Suppressor macrophage treated with lipopolysaccharide for 4 hours (primary cell): ENCODE data around the gene TTYH3.

ENCODE experiments used
- DNase-seq: peaks from one replicate; pipeline ENCODE4 v3.0.0-alpha.2; 2020

Gene TTYH3

DNA sequence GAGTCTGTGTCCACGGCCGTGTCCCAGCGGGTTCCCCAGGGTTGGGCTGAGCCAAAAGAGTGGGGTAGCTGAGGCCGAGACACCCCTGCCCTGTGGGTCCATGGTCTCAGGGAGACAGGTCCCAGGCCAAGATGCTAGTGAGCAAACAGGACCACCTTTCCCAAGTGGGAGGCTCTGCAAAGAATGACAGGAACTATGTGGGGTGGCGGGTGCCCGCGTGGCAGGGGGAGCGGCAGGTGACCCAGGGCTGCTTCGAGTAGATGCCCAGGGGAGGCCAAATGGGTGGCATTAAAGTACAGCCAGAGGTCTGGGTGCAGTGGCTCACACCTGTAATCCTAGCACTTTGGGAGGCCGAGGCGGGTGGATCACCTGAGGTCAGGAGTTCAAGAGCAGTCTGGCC, 18.2 kb downstream of the TTYH3 start:
- DNase-seq = no peak

DNA sequence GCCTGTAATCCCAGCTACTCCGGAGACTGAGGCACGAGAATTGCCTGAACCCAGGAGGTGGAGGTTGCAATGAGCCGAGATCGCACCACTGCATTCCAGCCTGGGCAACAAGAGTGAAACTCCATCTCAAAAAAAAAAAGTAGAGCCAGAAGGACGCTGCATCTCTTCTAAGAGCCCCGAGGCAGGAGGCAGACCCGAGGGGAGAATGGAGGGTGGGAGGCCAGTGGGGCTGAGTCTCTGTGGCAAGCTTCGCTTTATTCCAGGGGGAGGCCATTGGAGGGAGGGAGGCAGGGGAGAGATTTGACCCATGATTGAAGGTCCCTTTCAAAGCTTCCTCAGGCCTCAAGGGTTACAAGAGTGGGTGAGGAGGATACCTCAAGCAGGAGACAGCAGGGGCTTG, 18.7 kb downstream of the TTYH3 start:
- DNase-seq = no peak

DNA sequence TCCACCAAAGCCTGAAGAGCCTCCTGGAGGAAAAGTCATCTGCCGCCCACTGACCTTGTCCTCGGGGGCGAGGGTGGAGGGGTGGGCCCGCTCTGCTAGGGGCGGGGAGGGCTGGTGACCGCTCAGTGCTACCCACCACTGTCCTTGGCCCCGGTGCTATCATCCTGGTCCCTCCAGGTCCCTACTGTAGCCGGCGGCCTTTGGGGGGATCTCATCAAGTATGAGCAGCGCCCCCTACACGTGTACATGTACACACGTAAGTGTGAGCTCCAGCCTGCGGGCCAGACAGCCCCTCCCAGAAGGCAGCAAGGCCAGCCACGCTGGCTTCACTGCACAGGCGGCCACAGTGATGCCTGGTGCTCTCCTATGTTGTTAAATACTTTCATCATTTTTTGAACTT, 19.6 kb downstream of the TTYH3 start:
- no peak for DNase-seq

DNA sequence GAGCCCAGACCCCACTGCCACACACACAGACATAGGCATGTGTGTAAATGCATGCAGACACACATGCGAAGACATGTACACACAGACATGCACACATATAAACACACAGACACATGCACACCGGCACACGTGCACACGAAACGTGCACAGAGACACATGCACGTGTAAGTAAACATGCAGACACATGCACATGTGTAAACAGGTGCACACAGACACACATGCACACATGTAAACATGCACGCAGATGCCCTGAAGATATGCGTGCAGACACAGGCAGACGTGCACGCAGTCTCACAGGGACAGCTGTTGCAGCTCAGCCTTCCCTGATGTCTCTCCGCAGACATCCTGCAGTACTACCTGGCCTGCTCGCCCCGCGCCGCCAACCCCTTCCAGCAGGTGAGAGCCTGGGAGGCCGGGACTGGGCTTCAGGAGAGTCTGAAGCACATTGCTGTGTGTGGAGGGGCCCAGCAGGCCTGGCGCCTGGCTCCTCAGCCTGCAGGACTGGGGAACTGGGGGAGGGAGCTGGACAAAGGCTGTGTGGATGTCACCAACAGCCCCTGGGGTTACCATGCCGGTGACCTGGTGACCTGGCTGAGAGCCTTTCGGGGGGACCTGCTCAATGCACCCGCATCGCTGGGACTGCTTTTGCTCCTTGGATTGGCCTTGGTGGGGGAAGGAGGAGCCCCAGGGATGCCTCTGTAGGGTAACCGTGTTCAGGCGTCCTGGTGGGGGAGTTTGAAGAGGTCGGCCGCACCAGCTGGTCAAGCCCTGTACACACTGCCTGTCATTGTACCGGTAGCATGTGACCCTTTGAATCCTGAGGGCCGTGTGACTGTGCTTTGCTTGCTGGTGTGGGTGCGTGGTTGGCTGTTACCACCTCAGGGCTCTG, 20.3 kb downstream of the TTYH3 start:
- DNase-seq = no peak

DNA sequence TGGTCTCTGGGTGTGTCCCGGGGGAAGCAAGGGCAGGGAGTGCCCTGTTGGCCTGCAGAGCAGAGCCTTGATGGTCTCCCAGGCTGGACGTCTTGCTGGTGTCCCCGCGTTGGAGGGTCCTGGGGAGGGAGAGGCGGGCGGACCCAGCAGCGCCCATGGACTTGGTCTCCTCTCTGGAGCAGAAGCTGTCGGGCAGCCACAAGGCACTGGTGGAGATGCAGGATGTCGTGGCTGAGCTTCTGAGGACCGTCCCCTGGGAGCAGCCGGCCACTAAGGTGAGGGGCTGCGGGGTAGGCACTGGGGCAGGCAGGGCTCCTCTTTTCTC, 20.9 kb downstream of the TTYH3 start:
- DNase-seq = no peak

DNA sequence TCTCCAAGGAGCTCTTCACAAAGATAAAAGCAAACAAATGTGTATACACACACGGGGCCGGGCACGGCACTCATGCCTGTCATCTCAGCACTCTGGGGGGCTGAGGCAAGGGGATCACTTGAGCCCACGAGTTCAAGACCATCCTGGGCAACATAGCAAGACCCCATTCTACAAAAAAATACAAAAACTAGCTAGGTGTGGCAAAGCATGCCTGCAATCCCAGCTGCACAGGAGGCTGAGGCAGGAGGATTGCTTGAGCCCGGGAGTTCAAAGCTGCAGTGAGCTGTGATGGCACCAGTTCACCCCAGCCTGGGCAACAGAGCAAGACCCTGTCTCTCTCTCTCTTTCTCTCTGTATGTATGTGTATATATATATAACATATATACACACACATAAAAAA, 22.3 kb downstream of the TTYH3 start:
- no peak for DNase-seq

DNA sequence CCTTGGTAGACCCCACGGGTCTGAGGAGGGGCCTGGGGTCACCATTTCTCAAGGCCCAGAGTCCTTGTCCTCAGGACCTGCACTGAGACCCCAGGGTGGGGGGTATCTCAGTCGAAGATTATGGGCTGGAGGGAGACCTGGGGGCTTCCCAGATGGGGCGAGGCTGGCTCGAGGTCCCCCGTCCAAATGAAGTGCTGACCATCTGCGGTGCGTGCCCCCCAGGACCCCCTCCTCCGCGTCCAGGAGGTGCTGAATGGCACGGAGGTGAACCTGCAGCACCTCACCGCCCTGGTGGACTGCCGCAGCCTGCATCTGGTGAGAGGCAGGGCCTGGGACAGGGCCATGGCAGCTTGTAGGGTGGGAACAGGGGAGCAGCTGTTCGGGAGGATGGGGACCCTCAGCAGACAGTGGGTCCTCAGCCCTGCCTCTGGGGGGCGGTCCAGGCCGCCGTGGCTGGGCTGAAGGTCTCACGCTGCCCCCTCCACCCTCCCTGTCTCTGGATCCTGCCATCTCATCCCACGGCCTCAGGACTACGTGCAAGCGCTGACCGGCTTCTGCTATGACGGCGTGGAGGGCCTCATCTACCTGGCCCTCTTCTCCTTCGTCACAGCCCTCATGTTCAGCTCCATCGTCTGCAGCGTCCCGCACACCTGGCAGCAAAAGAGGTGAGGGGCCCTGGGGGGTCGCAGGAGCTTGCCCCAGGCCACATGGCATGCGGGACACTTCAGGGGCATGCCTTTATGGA, 24.3 kb downstream of the TTYH3 start:
- DNase-seq = no peak

DNA sequence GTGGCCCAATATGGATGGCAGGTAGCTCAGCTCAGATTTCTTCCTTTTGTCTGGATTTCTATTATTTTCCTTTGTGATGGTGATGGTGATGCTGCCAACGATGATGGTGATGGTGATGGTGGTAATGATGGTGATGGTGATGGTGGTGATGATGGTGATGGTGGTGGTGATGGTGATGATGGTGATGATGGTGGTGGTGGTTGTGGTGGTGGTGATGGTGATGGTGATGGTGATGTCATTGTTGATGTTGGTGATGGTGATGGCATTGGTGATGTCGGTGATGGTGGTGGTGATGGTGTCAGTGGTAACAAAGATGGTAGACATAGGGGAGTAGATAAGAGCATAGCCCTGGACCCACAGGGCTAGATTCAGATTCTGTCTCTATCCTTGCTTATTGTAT, 25.4 kb downstream of the TTYH3 start:
- DNase-seq = no peak

DNA sequence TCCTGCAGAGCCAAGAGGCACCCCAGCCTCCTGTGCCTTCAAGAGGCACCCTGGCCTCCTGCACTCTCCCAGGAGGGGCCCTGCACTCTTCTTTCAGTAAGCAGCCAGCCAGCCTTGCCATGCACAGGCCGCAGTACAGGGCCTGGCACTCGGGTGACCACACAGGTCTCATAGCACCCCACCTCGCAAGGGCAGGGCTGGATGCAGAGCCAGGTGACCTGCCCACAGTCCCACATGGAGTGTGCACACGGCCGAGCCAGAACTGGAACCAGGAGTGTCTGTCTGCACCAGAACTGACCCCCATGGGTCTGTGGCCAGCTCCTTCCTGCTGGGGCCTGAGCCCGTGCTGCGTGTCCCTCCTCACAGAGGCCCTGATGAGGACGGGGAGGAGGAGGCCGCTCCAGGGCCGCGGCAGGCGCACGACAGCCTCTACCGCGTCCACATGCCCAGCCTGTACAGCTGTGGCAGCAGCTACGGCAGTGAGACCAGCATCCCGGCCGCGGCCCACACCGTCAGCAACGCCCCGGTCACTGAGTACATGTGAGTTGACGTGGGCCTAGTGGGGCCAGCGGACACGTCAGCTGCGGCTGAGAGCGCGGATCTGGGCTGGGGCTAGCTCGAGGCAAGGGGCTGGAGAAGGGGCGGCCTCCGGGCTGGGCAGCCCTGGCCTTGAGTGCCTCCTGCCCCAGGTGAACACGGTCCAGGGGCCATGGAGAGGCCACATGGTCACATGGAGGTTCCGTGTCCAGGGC, 26.3 kb downstream of the TTYH3 start:
- no peak for DNase-seq

DNA sequence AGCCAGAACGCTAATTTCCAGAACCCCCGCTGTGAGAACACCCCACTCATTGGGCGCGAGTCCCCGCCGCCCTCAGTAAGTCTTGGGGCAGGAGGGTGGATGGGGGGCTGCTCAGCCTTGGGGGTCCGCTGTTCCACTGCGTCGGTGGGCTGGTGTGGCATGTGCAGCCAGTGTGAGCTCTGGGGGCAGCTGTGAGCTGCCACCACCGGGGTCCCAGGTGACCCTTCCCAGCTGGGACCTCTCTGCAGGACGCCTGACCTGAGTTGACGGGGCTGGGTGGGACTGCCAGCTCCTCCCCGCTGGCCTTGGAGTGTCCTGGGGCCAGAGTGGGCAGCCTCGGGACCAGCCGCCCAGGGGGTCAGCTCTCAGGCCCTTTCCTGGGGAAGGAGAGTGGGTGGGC, 27.2 kb downstream of the TTYH3 start:
- DNase-seq = no peak

DNA sequence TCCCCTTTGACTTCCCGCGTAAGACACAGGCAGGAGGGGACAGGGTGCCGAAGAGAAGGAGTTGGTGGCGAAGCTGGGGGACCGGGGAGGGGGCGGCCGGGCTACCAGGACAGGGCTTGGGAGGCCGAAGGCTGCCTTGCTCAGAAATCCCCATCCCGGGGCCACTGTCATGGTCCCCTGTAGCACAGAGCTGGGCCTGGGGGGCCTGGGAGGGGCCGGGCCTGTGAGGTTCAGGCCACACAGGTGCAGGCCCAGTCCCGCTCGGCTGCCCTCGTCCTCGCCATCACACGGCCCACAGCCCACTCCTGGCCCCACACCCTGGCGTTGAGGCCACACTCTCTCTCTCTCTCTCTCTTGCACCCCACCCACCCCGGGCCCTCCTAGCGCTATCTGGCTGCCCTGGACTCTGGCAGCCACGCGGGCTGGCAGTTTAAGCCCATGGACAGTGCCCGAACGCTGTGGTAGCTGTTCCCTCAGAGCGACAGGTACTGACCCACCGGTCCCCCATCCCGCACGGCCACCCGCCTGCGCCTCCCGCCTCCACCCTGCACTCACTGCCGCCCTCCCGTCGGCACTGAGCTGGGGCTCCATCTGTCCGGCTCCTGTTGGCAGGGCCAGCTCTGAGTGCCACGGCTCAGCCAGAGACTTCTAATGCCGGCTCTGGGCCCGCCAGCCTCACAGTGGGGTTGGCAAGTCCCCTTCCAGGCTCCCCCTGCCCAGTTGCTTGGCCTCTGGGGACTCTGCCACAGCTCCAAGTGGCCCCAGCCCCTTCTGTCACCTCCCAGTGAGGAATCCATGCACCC, 28.0 kb downstream of the TTYH3 start:
- no peak for DNase-seq

DNA sequence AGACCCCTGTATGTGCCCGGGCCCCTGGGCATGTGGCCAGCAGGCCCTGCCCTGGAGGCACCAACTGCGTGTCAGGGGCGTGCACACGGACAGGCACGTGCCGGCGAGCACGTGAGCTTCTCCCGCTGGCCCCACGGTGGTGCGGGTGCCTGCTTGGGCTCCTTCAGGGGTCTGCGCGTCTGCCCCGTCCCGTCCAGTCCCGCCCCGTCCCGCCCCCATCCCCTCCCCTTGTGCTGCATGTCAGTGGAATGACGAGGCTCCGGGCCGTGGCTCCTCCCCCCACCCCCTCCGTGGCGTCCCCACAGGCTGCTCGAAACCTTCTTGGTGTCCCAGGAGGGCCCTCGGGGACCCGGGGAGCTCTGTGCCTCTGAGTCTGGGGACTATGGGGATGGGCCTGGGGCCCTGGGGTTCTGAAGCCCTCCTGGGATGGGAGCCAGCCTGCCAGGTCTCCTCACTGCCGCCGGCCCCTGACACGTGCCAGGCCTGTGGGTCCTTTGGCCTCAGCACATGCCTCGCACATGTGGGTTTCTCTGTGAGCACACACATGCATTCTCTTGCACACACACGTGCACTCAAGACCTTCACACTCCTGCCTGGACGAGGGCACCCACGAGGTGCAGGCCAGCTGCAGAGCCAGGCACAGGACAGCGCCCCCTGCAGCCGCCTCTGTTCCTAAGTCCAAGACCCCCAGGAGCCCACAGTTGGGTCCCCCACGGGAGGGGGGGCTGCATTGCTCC, 28.7 kb downstream of the TTYH3 start:
- no peak for DNase-seq

DNA sequence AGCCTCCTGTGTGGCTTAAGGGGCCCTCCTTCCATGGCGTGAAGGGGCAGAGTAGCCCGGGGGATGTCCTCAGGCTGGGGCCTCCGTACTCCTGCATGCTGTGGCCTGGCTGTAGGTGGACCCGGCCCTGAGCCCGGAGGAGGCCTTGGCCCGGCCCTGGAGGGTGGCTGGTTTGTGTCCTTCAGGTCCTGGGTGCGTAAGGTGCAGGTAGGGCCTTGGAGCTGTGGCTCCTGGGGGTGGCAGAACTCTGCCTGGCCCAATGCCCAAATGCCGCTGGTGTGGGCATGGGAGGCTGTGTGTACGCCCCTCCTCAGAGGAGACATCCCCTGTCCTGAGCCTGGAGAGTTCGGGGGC, 29.3 kb downstream of the TTYH3 start:
- DNase-seq = no peak

DNA sequence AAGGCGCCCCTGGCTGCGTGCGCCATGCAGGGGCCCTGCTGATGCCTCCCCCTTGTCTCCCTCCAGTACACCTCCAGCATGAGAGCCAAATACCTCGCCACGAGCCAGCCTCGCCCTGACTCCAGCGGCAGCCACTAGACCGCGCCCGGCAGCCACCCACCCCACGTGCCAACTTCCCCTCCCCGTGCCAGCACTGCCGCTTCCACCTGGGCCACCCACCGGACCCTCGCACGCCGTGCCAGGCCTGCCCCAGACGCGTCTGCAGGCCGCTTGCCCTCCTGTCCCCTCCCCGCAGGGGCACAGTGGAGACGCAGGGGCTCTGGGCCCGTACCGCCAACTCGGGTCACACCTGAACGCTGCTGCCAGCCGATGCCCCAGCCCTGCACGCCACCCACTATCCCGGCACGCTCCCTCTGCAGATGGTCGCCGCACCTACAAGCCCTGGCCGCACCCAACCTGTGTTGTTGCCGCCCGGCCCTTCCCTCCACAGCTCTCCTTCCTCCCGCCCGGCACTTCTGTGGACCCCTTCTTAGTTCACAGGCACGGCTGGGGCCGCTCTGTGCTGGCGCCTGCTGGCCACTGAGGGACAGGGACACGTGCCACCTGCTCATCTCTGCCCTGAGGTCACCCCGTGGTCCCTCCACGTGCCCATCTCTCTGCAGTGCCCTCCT, 30.0 kb downstream of the TTYH3 start:
- no peak for DNase-seq

DNA sequence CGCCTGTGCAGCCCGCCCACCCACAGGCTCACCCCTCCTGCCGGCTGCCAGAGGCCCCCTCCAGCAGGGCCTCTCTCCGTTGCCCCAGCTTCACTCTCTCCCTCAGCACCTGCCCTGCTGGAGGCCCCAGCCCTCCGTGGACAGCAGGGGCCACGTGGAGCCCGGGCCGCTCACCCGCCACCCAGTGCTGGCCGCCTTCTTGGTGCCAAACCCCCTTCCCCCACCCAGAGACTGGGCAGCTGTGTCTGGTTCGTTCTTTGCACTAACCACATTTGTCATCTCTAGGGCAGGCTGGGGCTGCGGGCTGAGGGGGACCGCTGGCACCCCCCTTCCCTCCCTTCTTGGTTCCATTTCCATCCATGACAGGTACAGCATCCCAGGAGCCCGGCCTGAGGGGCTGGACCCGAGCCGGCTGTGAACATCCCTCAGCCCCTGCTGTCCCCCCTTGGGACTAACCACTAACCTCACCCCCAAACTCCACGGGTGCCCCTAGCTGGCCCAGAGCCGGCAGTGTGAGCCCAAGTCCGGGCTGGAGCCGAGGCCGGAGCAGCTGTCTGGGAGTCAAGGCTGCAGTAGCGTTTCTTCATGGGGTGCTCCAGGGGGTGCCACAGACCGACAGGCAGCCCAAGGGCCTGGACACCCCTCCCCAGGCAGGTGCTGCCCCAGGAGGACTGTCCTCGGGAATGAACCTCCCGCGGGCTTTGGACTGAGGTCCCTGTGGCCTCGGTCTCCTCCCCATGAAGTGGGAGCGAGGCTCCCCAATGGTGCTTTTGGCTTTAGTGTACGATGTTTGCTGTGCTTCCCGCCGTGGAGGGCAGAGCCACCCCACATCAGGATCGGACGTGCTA, 30.7 kb downstream of the TTYH3 start:
- DNase-seq = no peak

DNA sequence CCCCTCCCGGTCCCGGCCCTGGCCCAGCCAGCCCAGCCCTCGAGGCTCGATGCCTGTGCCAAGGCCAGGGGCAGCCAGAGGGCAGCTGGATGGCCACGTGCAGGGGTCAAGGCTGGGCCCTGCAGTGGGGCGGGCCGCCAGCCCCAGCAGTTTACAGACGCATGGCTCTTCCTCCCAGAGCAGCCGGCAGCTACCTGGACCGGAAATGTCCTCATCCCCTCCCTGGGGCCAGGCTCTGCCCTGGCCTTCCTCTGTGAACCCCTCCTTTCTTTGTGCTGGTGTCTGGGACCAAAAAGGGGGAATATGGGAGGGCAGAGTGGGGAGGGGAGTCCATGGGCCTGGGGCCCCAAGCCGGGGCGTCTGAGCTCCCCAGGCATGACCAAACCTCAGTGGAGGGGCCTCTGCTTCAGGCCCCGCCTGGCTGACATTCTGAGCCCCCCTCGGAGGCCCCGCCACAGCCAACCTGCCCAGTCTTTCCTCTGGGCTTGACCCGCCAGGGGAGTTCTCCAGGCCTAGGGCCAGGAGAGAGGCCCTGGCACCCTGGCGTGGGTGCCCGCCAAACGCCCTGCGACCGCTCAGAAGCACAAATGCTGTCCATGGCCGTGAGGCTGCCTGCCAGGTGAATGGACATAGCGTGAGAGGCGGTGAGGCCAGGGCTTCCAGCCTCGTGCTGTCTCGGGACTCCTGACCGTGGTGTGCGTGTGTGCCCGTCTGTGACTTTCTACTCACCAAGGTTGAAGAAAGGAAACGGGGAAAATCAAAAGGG, 31.5 kb downstream of the TTYH3 start:
- DNase-seq = no peak

DNA sequence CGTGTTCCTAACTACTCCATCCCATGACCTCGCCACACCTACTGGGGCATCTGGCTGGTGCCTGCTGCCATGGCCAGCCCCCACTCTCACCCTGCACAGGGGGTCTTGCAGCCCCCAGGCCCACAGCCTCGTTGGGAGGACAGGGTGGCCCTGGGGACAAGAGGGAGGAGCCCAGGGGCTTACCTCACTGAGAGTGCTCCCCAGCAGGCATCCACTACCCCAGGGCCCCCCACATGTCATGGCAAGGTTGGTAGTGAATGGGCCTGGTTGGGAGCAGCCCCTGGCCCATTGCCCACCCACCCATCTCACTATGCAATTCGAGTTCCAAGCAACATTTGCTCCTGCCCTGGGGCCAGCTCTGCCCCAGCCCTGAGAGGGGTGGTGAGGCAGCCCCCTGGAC, 32.2 kb downstream of the TTYH3 start:
- DNase-seq = no peak

DNA sequence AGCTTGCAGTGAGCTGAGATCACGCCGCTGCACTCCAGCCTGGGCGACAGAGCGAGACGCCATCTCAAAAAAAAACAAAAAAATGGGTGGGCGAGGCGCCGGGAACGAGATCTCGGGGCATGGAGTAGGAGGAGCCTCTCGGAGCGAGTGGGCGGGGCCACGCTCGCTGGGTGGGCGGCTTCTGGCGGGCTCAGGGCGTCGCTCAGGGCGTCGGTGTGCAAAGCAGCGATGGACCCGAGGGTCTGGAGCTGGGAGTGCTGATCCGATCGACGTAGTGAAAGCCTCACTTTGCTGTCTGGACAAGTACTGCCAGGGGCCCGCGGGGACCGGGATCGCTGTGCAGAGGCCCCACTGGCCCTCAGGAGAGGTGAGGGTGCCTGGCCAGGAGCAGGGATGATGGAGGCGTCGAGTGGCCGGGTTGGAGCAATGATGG, 33.6 kb downstream of the TTYH3 start:
- DNase-seq = no peak

DNA sequence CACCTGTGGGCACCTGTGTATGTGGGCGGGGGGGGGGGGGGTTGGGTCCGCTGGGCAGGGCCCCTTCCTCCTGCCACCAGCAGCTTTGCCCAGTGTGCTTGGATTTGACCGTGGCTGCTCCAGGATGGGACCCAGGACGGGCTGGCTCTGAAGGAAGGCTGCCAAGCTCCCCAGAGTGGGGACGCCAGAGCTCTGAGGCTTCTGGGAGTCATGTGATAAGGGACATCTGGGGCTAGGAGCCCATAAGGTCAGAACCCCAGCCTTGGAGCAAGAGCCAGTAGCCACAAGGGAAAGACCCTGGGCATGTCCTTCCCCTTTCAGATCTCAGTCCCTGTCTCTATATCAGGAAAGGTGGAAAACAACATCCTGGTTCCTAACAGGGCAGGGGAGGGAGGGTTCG, 34.4 kb downstream of the TTYH3 start:
- DNase-seq = no peak
